K562 (cell line): Measurements from ENCODE around the gene SLC25A33. TPM values are rescaled to one million over a fixed set of nuclear protein-coding genes. Genes with fewer than 3 reads are reported as not detected.

Experiments
- BCLAF1 ChIP-seq, 2 experiments: fragments of 450-650 bp in 1 of 2; IDR thresholded peaks; 2 replicates each; pipeline ENCODE4 v1.6.1; 2011 to 2017; ENCODE audit warnings: low read depth in 2 of 2, antibody characterized with exemption in 1 of 2, borderline replicate concordance in 1 of 2, low read length in 1 of 2, mild to moderate bottlenecking in 1 of 2, mixed read lengths in 1 of 2; ENCODE audit not compliant: control insufficient read depth in 1 of 2
- CHD7 ChIP-seq: fragments of 200-600 bp; sonication (generic); IDR thresholded peaks from one replicate; pipeline ENCODE4 v1.6.1; 2012; ENCODE audit warnings: mild to moderate bottlenecking, low read depth, low read length, inconsistent platforms
- EWSR1 ChIP-seq: fragments of 450-650 bp; IDR thresholded peaks from 2 replicates; pipeline ENCODE4 v1.6.1; 2018; ENCODE audit warnings: borderline replicate concordance, mild to moderate bottlenecking, low read depth, moderate library complexity; ENCODE audit not compliant: partially characterized antibody
- GABPB1 ChIP-seq: sonication (generic); formaldehyde crosslinking; IDR thresholded peaks from 2 replicates; pipeline ENCODE4 v1.8.0; 2022; ENCODE audit warnings: mild to moderate bottlenecking, missing genetic modification reagents
- MTF1 ChIP-seq: fragments of 250-450 bp; sonication (Bioruptor Pico); IDR thresholded peaks from 2 replicates; pipeline ENCODE4 v1.9.0; 2021; ENCODE audit warnings: moderate library complexity, mild to moderate bottlenecking, inconsistent platforms, borderline replicate concordance
- PATZ1 ChIP-seq: fragments of 250-450 bp; sonication (Bioruptor Pico); IDR thresholded peaks from 2 replicates; pipeline ENCODE4 v1.5.0; 2020; ENCODE audit warnings: mild to moderate bottlenecking, borderline replicate concordance
- ZNF212 ChIP-seq: fragments of 450-650 bp; formaldehyde crosslinking; IDR thresholded peaks from 2 replicates; pipeline ENCODE4 v1.4.0; 2020; ENCODE audit warnings: mild to moderate bottlenecking
- ZNF511 ChIP-seq: sonication (generic); formaldehyde crosslinking; IDR thresholded peaks from 2 replicates; pipeline ENCODE4 v1.8.0; 2022; ENCODE audit warnings: mild to moderate bottlenecking, missing genetic modification reagents
- polyA plus RNA-seq, 8 experiments: library from polyadenylated mRNA; depleted of rRNA in 4 of 8; stranded (reverse) in 5 of 8; unstranded in 3 of 8; fragments of >200 nt; fragmentation: Nextera tagmentation in 2 of 8; fragmentation: Illumina TruSeq in 1 of 8; extraction: Ambion mirVana in 2 of 8; extraction: Trizol in 1 of 8; gene quantifications; 2 replicates each; pipeline versions ENCODE4 v1.2.1 to v1.2.3, GENCODE V29; 2011 to 2014; ENCODE audit warnings: inconsistent platforms in 1 of 8, missing spikeins in 1 of 8
- total RNA-seq, 7 experiments: library from RNA; depleted of rRNA in 6 of 7; stranded (reverse); fragments of >200 nt in 6 of 7; fragmentation: Illumina TruSeq in 2 of 7; extraction: Trizol in 2 of 7; gene quantifications; 2 replicates each; pipeline versions ENCODE4 v1.2.1 to v1.2.3, GENCODE V29; 2011 to 2021; ENCODE audit warnings: low replicate concordance in 1 of 7

The SLC25A33 gene
- total and polyA plus RNA-seq, 9 of the 15 experiments (the other 6 are each of a cell fraction or from before 2014, with no cell fraction given): 3.2 to 23.5 (median 17.5) TPM

GRCh38 chr1:9530320-9530719 is 8.9 kb upstream of the SLC25A33 start (continued):
- TF ChIP-seq BCLAF1 (IDR thresholded peaks at IDR 0.05; ENCODE audit: borderline replicate concordance in 1 of 2, control insufficient read depth in 1 of 2, low read depth in 2 of 2, low read length in 1 of 2) (no peak), ZNF212 (CRISPR knock-in tag) (no peak), GABPB1 (CRISPR knock-in tag) (no peak), EWSR1 (no peak), MTF1 (CRISPR knock-in tag) (no peak), ZNF511 (no peak), PATZ1 (no peak), CHD7 (no peak)
